Measurements from ENCODE around the gene ALDH7A1.

- TF ChIP-seq CTCF (IDR thresholded peaks at IDR 0.05; ENCODE audit: insufficient read depth, low read depth, low read length) (no peak), EZH2 (IDR thresholded peaks at IDR 0.05; ENCODE audit: insufficient read depth, low read length) (no peak)
Observed at GRCh38 chr5:126519637-126520592, 75.1 kb downstream of the ALDH7A1 start.

Measured in astrocyte (in vitro differentiated cells and primary cell).